Measurements from ENCODE around the gene RTRAF. TPM values are rescaled to one million over a fixed set of nuclear protein-coding genes. Genes with fewer than 3 reads are reported as not detected.
A peak's percentile ranks its signal among the peaks of the same experiment; 100 is the strongest.

Gene RTRAF
- total RNA-seq, 1 experiment from 2014 or later = 190 TPM

- Histone ChIP-seq H3K9me2 (ENCODE audit: insufficient read depth) (no peaks in the 10 kb centered on the region), H3K27me3 (ENCODE audit: insufficient read depth, low read length) (no peaks in the 10 kb centered on the region), H3K79me2 (ENCODE audit: insufficient read depth, low read length) (no peaks in the 10 kb centered on the region), H4K20me1 (ENCODE audit: insufficient read depth) (no peaks in the 10 kb centered on the region), H3K4me2 (ENCODE audit: low read length) (no peak overlapping the region), H3K36me3 (ENCODE audit: control insufficient read depth in 1 of 2, insufficient read depth in 2 of 2, low read length in 2 of 2) (no peaks in the 10 kb centered on the region), H3K4me3 (replicated peaks in 1 of 2; ENCODE audit: low read depth in 1 of 2, low read length in 2 of 2) (no peak overlapping the region), H3K27ac (ENCODE audit: low read depth, low read length) (no peak overlapping the region), H3K9ac (ENCODE audit: low read length) (no peak overlapping the region), H2AFZ (ENCODE audit: low read depth, low read length, poor library complexity, severe bottlenecking) (no peak overlapping the region), H3K9me3 (ENCODE audit: control insufficient read depth in 1 of 2, insufficient read depth in 1 of 2, low read depth in 1 of 2, low read length in 2 of 2) (no peaks in the 10 kb centered on the region), H3K4me1 (ENCODE audit: control insufficient read depth in 1 of 2, insufficient read depth in 2 of 2, low read length in 2 of 2) (peaks cover 5 to 9% of the 10 kb centered on the region in 2 experiments; a peak in 2 of 4 replicates)
- RAD21 ChIA-PET (ENCODE audit: low non-redundant PET in 1 of 2, low total read pairs in 2 of 2, uncharacterized antibody in 2 of 2, unreplicated experiment in 2 of 2) = no interaction called here
- TF ChIP-seq TCF7L2 (IDR thresholded peaks at IDR 0.05; ENCODE audit: borderline replicate concordance, extremely low read depth, insufficient read depth, insufficient read length) = no peak
- no peak for TF ChIP-seq CEBPB (IDR thresholded peaks at IDR 0.05; ENCODE audit: low read depth)
- TF ChIP-seq ELF1 (IDR thresholded peaks at IDR 0.05; ENCODE audit: borderline replicate concordance, low read depth) = no peak
- POLR2A ChIA-PET = no interaction called here
- DNase-seq (ENCODE audit: low read depth, low spot score) (no peak), ATAC-seq (no peak)
- intact Hi-C loops (cut with micrococcal nuclease) = no loop called here
- CTCF ChIA-PET = interaction anchor here (0.8 kb wide), 1 partner anchor 12 kb away, joined by 3 read pairs; no protein-coding TSS in a partner anchor
- BruUV-seq (replicated peaks) = no TSS peak
These were observed 43.0 kb downstream of the RTRAF start for GRCh38 chr14:52032204-52032801.

- ChIA-PET RAD21 (ENCODE audit: low non-redundant PET in 1 of 2, low total read pairs in 2 of 2, uncharacterized antibody in 2 of 2, unreplicated experiment in 2 of 2) (no interaction called here), CTCF (interaction anchor here (0.8 kb wide), 1 partner anchor 11 kb away, joined by 3 read pairs; no protein-coding TSS in a partner anchor), POLR2A (no interaction called here)
- peak; percentile 30 for ATAC-seq
- peak overlapping the region; percentile 27 for H3K4me2 ChIP-seq (ENCODE audit: low read length)
- no peaks in the 10 kb centered on the region for H3K9me3 ChIP-seq (ENCODE audit: control insufficient read depth in 1 of 2, insufficient read depth in 1 of 2, low read depth in 1 of 2, low read length in 2 of 2)
- no peak overlapping the region for H3K27ac ChIP-seq (ENCODE audit: low read depth, low read length)
- no peak overlapping the region for H3K9ac ChIP-seq (ENCODE audit: low read length)
- H3K36me3 ChIP-seq (ENCODE audit: control insufficient read depth in 1 of 2, insufficient read depth in 2 of 2, low read length in 2 of 2) = no peaks in the 10 kb centered on the region
- no peaks in the 10 kb centered on the region for H3K9me2 ChIP-seq (ENCODE audit: insufficient read depth)
- no peak for DNase-seq (ENCODE audit: low read depth, low spot score)
- H3K4me3 ChIP-seq (replicated peaks in 1 of 2; ENCODE audit: low read depth in 1 of 2, low read length in 2 of 2) = no peak overlapping the region
- peak overlapping the region; percentile 14 for H2AFZ ChIP-seq (ENCODE audit: low read depth, low read length, poor library complexity, severe bottlenecking)
- intact Hi-C loops (cut with micrococcal nuclease) = no loop called here
- no peaks in the 10 kb centered on the region for H3K27me3 ChIP-seq (ENCODE audit: insufficient read depth, low read length)
- no TSS peak for BruUV-seq (replicated peaks)
- H3K79me2 ChIP-seq (ENCODE audit: insufficient read depth, low read length) = no peaks in the 10 kb centered on the region
- no peaks in the 10 kb centered on the region for H4K20me1 ChIP-seq (ENCODE audit: insufficient read depth)
- peaks cover 5 to 9% of the 10 kb centered on the region in 2 experiments; a peak in 2 of 4 replicates for H3K4me1 ChIP-seq (ENCODE audit: control insufficient read depth in 1 of 2, insufficient read depth in 2 of 2, low read length in 2 of 2)
- TF ChIP-seq JUND (IDR thresholded peaks at IDR 0.05) (no peak), SIN3A (IDR thresholded peaks at IDR 0.05; ENCODE audit: low read depth) (no peak), CBX3 (IDR thresholded peaks at IDR 0.05; ENCODE audit: low read depth) (no peak), RAD21 (IDR thresholded peaks at IDR 0.05; ENCODE audit: low read depth) (no peak), CEBPB (IDR thresholded peaks at IDR 0.05; ENCODE audit: low read depth) (no peak), ZBTB33 (IDR thresholded peaks at IDR 0.05; ENCODE audit: extremely low read depth, insufficient replicate concordance, low read length) (no peak), ELF1 (IDR thresholded peaks at IDR 0.05; ENCODE audit: borderline replicate concordance, low read depth) (no peak), EZH2phosphoT487 (IDR thresholded peaks at IDR 0.05; ENCODE audit: borderline replicate concordance) (no peak), YY1 (IDR thresholded peaks at IDR 0.05; ENCODE audit: extremely low read depth, insufficient replicate concordance, low read depth, low read length) (no peak), EZH2 (IDR thresholded peaks at IDR 0.05) (no peak), MAX (IDR thresholded peaks at IDR 0.05) (no peak), ATF3 (IDR thresholded peaks at IDR 0.05) (no peak), FOSL1 (IDR thresholded peaks at IDR 0.05; ENCODE audit: low read depth) (no peak), SP1 (IDR thresholded peaks at IDR 0.05; ENCODE audit: low read depth) (no peak), TCF7L2 (IDR thresholded peaks at IDR 0.05; ENCODE audit: borderline replicate concordance, extremely low read depth, insufficient read depth, insufficient read length) (no peak), POLR2A (IDR thresholded peaks at IDR 0.05; ENCODE audit: borderline replicate concordance, extremely low read depth, insufficient read depth, insufficient read length) (no peak), SRF (IDR thresholded peaks at IDR 0.05; ENCODE audit: low read depth) (no peak)
These were observed 43.8 kb downstream of the RTRAF start for GRCh38 chr14:52033101-52033642.

All from HCT116 (cell line).